Stimulated activated CD4-positive, alpha-beta T cell treated with anti-CD3 and anti-CD28 coated beads, Interleukin-2, amount 100 ng/mL, for 4 hours (primary cell): ENCODE data around the gene TSFM.

Source experiments
- DNase-seq: peaks from one replicate; pipeline ENCODE4 v3.0.0-alpha.2; 2020; ENCODE audit warnings: low read depth

The TSFM gene

DNA sequence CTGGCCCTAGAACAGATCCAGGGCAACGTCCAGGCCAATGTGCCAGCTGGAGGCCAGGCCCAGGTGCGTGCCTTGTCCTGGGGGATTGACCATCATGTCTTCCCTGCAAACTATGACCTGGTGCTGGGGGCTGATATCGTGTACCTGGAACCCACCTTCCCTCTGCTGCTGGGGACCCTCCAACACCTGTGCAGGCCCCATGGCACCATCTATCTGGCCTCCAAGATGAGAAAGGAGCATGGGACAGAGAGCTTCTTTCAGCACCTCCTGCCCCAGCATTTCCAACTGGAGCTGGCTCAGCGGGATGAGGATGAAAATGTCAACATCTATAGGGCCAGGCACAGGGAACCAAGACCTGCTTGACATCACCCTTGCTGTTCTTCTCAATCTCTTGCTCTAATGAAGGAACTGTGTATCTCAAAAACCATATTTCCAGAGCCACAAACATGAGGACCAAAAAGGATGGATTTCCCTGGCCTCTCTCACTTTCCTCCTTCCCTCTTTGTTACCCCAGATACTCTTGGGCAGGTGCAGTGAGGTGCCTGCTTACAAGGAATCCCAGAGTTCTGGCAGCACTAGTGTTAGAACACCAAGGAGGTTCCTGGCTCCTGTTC is 2.2 kb upstream of the TSFM start:
- DNase-seq = no peak

DNA sequence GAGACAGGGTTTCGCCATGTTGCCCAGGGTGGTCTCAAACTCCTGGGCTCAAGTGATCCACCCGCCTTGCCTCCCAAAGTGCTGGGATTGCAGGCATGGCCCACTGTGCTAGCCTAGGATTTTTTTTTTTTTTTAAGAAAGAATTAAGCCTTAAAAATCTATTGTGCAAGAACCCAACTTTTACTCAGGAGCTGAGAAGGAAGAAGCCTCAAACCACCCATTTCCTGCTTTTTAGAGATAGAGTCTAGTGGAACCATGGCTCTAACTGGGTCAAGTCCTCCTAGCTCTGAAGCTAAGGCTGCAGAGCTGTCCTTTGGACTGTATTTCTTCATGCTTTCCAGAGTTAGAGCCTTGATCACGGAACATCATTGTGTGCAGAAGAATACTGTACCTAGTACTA is 1.3 kb upstream of the TSFM start:
- DNase-seq = no peak

DNA sequence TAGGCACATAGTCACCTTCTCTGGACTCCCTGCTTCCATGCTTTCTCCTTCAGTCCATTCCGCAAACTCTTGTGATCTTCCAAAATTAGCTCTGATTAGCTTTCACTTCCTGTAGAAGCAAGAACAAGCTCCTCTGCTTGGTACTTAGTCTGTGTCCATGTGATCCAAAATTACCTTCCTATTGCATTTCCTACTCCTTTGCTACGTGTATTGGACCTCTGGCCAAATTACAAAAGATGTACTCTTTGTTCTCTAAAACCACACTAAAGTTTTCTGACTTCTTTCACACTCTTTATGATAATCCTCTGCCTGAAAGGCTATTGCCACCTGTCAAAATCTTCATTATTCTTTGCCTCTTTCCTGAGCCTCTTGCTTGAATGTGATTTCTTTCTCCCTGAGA is 786 bp upstream of the TSFM start:
- DNase-seq = no peak

DNA sequence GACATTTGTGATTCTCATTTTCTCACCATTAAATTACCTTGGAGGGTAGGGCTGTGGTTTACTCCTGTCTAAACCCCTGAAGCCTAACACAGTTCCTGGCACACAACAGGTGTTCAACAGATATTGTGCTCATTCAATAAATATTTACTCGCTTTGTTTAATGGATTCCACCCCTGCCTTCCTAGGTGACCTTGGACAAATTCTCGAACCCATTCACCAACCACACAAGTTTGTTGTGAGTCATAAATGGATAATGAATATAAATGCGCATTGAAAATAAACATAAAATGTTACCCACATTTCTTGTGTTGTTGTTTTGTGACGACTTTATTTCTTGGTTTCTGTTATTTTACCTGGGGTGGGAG is 362 bp upstream of the TSFM start:
- DNase-seq = no peak

DNA sequence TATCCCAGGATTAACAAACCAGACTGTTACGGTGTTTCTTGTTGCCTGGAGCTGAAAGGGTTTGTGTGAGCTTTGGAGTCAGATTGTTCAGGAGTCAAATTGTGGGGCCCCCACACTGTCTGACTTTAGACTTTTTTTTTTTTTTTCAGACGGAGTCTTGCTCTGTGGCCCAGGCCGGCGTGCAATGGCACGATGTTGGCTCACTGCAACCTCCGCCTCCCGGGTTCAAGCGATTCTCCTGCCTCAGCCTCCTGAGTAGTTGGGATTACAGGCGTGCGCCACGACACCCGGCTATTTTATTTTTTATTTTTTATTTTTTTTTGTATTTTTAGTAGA is 847 bp downstream of the TSFM start:
- DNase-seq = no peak

DNA sequence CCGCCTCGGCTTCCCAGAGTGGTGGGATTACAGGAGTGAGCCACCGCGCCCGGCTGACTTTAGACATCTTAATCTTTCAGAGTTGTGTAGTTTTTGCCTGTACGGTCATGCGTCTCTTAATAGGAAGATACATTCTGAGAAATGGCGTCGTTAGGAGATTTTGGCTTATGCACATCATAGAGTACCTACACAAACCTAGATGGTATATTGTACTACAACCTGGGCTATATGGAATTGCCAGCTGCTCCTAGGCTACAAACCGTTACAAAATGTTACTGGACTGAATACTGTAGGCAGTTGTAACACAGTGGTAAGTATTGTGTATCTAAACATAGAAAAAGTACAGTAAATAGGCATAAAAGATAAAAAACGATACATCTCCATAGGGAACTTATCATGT is 1.3 kb downstream of the TSFM start:
- DNase-seq = no peak

DNA sequence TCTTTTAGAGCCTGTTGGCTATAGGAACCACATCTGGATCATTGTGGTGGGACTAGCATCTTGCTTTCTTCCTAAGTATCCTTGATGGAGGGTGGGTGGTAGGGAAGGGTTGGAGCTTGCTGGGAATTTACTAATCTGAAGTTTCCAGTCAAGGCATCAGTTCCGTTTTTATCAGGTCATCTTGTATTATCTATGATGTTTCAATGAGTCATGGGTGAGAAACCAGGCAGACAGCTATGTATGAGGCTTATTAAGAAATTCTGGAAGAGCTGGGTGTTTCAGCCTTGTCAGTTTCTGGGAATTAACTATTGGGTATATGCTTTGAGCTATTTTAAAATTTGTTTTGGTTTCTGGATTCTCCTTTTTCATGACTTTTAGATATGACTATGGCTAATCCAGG is 11.3 kb downstream of the TSFM start:
- no peak for DNase-seq

DNA sequence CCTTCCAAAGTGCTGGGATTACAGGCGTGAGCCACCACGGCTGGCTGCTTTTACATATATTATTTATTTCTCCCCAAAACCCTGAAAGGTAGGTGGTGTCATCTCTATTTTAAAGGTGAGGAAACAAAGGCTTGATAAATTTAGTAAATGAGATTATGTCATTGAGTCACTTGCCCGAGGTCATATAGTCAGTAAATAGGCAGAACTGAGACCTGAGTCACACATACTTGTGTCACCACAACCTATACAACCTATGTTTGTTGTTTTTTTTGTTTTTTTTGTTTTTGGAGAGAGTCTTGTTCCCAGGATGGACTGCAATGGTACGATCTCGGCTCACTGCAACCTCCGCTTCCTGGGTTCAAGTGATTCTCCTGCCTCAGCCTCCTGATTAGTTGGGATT is 12.8 kb downstream of the TSFM start:
- DNase-seq = no peak

DNA sequence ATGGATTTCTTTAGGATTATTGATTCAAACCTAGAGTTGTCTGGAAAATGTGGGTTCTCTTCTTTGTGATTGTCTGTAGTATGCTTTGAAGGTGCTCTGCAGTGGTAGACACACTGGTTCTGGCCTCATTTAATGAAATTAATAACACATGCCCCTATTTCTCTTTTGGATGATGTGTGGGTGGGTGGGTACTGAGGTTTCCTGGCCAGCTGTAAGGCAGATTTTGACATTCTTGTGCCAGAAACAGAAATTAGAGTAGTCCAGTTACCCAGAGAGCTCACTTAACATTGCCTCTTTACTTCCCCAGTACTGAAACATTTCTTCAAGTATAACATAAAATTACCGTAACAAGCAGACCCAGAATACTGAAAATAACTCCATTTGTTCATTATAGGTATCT is 14.4 kb downstream of the TSFM start:
- DNase-seq = no peak

DNA sequence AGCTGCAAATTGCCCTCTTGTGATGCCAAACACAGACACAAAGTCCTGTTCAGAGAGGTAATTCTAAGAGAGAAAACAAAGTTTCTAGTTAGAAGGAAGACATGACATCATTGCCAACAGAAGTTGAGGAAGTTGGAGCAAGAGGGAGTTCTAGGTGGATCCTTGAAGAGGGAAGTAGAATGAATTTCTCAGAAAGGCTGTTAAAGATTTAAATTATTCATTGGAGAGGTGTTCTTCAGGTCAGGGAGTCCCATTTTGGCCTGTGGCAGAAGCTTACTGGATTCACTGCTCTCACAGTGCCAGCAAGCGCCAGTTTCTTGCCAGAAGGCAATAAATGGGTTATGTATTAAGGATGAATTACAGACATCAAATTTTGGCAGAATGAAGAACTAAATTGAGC is 15.3 kb downstream of the TSFM start:
- DNase-seq = no peak

DNA sequence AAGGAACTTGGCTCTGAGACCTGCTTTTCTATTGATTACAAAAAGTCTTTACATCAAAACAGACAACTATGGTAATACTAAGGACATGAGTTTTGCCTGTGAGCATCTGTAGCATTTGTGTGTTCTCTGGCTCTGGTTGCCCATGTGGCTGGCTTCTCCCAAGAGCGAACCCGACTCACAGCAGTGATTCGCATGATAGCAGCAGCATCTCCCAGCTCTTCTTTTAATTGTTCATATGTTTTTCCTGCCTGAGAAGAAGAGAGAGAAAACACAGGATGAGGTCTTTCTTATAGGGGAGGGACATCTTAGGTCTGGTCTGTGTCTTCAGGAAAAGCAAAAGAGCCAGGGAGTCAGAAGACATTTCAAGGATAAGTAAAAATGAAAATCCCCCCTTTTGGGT is 18.4 kb downstream of the TSFM start:
- DNase-seq = no peak

DNA sequence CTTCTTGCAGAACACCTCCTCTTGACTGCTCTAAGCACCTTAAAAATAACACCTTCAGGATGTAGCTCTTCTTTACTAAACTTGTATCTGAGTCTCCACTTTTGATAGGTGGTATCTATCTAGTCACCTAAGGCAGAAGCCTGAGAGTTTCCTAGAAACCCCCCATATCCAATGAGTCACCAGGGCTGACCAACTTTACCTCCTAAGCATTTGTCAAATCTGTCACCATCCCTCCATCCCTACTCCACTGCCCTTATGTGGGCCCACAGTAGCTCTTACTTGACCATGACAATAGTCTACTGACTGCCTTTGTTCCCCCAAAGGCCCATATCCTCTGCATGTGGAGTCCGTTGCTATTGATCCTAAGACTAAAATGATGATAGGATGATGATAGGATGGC is 20.0 kb downstream of the TSFM start:
- DNase-seq = no peak

DNA sequence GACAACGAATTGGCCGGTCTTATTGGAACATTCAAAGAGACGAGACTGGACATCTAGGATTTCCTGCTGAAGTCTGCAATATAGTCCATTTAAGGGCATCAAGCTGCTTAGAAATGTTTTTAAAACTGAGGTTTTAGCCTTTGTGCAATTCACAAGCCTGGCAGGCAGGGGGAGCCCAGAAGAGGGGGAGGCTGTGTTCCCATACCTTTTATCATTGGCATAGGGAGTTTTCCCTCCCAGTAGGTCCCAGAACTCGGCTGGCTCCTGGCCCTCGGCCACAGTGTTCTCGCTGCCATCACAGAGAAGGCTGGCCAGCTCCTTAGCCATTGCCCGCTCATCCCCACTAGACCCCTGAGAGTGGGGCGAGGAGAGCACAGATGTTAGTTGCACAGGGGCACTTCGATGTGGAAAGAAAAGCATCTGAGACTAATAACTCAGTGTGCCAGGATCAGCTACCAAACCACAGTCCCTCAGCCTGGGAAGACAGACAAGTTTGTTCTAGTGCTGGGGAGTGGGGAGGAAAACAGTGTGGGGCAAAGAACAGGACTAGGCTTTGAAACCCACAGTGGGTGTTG is 20.8 kb downstream of the TSFM start:
- no peak for DNase-seq

DNA sequence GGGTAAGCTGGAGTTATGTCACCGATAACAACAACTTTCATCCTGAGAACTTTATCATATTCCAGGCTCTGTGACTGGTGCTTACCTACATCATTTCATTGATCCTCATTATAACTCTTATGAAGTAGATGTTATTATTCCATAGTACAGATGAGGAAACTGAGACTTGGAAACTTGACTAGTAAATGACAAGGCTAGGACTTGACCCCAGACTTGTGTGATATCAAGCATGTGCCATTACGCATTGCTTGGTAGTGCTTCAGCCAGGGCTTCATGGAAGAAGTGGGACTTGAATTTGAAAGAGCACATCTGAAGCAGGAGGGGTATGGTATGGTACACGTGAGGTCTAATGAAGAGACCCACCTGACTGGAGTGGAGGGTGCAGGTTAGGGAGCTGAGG is 24.1 kb downstream of the TSFM start:
- no peak for DNase-seq

DNA sequence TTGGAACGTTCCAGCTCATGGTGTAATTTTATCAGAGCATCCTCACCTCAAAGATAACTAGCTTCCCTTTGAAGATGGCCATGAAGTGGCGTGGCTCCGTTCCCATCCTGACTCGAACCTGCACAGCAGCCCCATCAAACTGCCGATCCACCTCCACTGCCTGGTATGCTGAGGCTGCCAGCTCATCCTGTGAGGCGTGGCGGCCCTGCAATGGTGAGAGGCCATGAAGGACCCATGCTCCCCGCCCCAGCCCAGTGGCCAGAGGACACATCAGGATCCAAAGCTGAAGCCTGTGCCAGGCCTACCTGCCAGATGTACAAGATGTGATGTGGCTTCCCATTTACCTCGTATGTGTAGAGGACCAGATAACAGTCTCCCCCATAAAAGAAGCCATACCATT is 24.7 kb downstream of the TSFM start:
- DNase-seq = no peak

DNA sequence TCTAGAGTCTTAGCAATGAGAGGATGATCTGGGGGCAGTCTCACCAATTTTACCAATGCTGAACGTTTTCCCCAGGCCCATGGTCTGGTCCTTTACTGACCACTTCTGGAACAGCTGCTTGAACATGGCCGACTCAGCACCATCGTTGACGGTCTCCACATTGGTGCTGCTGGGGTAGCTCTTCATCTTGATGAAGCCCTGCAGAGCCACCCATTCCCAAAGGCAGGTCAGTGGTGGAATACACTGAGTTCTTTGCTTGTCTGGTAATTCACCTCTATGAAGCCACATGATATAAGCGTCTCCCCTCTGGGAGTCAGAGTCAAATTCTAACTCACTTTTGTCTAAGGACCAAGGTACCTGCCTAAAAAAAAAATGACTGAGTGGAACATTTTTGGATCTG is 25.8 kb downstream of the TSFM start:
- DNase-seq = no peak

DNA sequence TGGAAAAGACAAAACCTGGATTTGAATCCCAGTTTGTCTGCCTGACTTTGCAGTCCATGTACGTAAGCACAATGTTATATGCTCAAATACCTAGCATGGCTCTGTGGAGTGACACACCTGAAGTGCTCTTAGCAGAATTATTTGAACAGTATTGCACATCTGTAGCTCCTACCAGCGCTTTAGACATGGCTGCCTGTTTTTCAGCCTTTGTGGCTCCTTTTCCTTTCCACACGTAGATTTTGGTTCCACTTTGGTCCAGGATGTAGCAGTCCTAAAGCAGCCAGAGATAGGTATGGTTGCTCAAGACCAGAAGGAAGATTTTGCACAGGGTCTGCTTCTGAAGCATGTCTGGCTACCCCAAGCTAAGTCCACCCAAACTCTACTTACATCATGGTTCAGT is 26.8 kb downstream of the TSFM start:
- DNase-seq = no peak

DNA sequence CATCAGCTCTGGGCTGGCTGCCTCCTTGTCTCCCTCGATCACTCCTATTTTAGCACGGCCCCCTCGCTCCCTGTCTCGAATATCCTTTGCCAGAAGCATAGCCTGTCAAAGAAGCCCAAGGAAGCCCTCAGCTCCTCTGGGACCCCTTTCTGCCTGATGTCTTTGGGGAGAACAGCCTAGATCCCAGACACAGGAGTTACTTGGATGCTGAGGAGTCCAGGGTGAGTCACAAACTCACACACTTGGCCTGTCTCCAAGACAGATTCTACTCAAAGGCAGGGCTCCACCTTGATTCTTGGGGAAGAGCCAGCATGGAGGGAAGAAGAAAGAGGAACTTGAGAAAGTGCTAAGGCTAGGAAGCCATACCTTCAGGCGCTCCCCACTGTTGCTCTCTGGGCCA is 27.9 kb downstream of the TSFM start:
- no peak for DNase-seq

DNA sequence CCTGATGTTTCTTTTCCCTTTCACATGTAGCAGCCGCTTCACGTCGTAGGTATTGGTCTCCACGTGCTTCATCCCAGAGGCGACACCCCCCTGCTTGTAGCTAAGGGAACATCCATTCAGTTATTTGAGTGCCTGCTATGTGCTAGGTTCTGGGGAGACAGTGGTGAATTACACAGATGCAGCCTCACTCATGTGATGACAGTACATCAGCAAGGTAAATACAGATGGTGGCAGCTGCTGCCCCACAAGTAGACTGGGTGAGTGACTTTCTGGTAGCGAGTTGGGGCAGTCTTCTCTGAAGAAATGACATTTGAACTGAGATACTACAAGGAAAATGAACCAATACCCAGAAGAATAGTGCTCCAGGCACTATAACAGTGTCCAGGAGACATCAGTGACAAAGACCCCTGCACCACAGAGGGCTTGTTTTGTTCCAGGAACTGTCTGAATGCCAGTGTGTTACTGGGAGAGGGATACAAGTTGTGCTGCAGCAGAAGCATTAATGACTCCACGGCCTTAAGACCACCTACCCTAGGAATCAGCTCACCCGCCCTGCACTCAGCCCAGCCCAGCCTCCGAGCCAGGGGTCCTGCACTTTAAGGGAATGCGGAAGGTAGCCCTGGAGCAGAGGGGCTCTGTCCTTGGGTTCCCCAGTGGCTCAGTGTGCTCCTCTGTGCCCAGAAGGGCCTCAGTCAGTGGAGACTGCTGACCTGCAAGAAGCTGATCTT is 28.6 kb downstream of the TSFM start:
- no peak for DNase-seq

DNA sequence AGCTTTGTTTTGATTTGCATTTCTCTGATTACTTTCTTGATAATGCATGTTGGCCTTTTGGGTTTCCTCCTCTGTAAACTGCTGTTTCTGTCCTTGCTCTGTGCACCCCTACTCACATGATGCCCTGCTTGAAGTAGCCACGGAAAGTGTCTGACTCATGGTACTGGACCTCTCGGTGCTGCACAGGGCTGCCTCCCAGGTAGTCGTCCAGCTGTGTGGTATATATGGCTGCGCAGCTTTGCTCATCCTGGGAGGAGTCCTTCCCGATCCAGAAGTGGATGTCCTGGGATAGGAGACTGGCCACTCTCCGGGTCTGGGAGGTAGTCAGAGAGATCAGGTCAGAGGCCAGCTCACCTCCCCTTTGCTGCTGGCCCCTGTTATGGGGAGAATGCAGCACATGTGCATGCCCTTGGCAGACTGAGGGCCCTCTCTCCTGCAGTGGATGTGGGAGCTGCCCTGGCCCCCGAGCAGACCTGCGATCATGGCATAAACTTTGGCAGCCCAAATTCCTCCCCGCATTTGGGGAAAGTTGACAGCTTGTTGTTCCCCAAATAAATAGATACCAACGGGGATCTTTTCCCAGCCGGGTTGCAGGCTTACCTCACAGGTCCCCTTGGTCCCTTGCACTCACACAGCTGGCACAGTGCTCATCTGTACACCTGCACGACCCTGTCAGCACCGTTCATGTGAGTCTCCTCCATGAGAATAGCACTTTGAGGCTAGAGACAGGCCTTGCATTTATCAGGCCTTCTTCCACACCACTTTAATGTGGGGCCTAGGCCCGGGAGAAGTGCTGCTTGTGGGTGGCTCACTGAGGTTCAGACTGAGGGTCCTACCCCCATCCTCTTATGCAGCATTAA is 30.8 kb downstream of the TSFM start:
- no peak for DNase-seq

DNA sequence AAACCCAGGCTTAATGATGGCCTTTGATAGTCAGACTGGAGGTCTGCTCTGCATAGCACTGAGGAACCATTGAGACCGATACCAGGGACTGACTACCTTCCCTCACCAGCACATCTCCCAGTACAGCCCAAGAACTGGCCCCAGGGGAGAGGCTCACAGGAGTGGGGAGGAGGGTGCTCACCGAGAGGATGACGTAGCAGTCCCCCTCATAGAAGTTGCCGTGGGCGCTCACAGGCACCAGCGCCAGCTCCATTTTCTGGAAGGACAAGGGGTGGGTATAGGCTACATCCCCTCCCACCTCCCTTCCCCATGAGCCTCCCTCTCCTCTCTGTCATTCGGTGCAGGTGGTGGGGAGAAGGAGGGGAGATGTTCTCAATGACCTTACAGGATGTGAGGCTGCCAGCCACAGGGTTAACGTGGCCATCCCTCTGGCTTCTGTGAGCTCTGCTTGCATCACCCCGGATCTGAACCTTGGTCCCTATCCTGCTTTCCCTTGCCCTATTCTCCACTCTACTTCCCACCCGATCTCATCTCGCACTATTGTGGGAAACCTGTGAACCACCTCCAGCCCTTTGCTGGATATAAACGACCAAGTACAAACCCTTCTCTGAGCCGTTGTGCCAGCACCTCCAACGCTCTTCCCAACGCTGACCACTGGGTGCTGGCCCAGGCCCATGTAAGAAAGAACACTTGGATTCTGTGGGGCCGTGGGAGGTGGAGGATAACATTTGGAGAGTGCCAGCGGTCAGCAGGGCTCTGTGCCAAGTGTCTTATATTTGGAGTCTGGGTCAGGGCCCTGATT is 31.6 kb downstream of the TSFM start:
- no peak for DNase-seq
